Stimulated activated CD4-positive, alpha-beta T cell treated with anti-CD3 and anti-CD28 coated beads, TNF-alpha, amount 100 ng/mL, for 4 hours (primary cell): ENCODE measurements around the gene SLC41A3.
"Not testable (repeated sequence)": the region's sequence is repeated elsewhere in the genome, so short reads cannot be mapped to it uniquely, and the experiment has no call there.

Experiments
- DNase-seq, 3 experiments: peaks; one replicate each; pipeline ENCODE4 v3.0.0-alpha.2; 2020; ENCODE audit warnings: low read depth in 3 of 3

The SLC41A3 gene

GRCh38 chr3:126053949-126054569, 29.9 kb downstream of the SLC41A3 start:
- no peak for DNase-seq

GRCh38 chr3:126053513-126053912, 30.4 kb downstream of the SLC41A3 start:
- no peak for DNase-seq

- DNase-seq: no peak
Observed at GRCh38 chr3:126052196-126053058, 31.5 kb downstream of the SLC41A3 start.

- no peak for DNase-seq
Observed at GRCh38 chr3:126051741-126052140, 32.2 kb downstream of the SLC41A3 start.

- DNase-seq: no peak
Observed at GRCh38 chr3:126051234-126051633, 32.7 kb downstream of the SLC41A3 start.

GRCh38 chr3:126050626-126051025, 33.3 kb downstream of the SLC41A3 start:
- DNase-seq: no peak

GRCh38 chr3:126050050-126050392, 33.9 kb downstream of the SLC41A3 start:
- no peak for DNase-seq

GRCh38 chr3:126049289-126050049, 34.5 kb downstream of the SLC41A3 start:
- no peak for DNase-seq

GRCh38 chr3:126040386-126040785, 43.5 kb downstream of the SLC41A3 start:
- no peak for DNase-seq

- DNase-seq: no peak
Observed at GRCh38 chr3:126039870-126040269, 44.1 kb downstream of the SLC41A3 start.

- DNase-seq: not testable (repeated sequence)
Observed at GRCh38 chr3:126038791-126039190, 45.1 kb downstream of the SLC41A3 start.

- no peak for DNase-seq
Observed at GRCh38 chr3:126036056-126036549, 47.8 kb downstream of the SLC41A3 start.

GRCh38 chr3:126035362-126036050, 48.4 kb downstream of the SLC41A3 start:
- no peak for DNase-seq

- DNase-seq: no peak
Observed at GRCh38 chr3:126034481-126035361, 49.2 kb downstream of the SLC41A3 start.

- no peak for DNase-seq
Observed at GRCh38 chr3:126033765-126034164, 50.2 kb downstream of the SLC41A3 start.

- no peak for DNase-seq
Observed at GRCh38 chr3:126033051-126033745, 50.7 kb downstream of the SLC41A3 start.

GRCh38 chr3:126031981-126032471, 51.9 kb downstream of the SLC41A3 start:
- no peak for DNase-seq

GRCh38 chr3:126030455-126030854, 53.5 kb downstream of the SLC41A3 start:
- no peak for DNase-seq

- DNase-seq: no peak
Observed at GRCh38 chr3:126029241-126029640, 54.7 kb downstream of the SLC41A3 start.

GRCh38 chr3:126028096-126028495, 55.8 kb downstream of the SLC41A3 start:
- no peak for DNase-seq
